GM19238 (cell line): ENCODE results near the gene COL9A2.

ENCODE experiments used
- DNase-seq: peaks from one replicate; pipeline ENCODE4 v3.0.0; 2011; ENCODE audit warnings: low spot score; ENCODE audit not compliant: insufficient read length

Gene COL9A2

GRCh38 chr1:40303790-40304189, 13.3 kb downstream of the COL9A2 start:
- DNase-seq, result no peak

- no peak for DNase-seq
Observed at GRCh38 chr1:40303051-40303771, 13.9 kb downstream of the COL9A2 start.

GRCh38 chr1:40302475-40302874, 14.6 kb downstream of the COL9A2 start:
- no peak for DNase-seq

GRCh38 chr1:40301541-40302299, 15.4 kb downstream of the COL9A2 start:
- DNase-seq, result no peak

- no peak for DNase-seq
Observed at GRCh38 chr1:40301066-40301465, 16.0 kb downstream of the COL9A2 start.

- DNase-seq, result no peak
Observed at GRCh38 chr1:40300651-40301050, 16.4 kb downstream of the COL9A2 start.

- DNase-seq, result no peak
Observed at GRCh38 chr1:40300249-40300567, 16.9 kb downstream of the COL9A2 start.

- DNase-seq, result no peak
Observed at GRCh38 chr1:40299366-40300248, 17.5 kb downstream of the COL9A2 start.

GRCh38 chr1:40291293-40291692, 25.8 kb downstream of the COL9A2 start:
- DNase-seq, result no peak

- no peak for DNase-seq
Observed at GRCh38 chr1:40281853-40282252, 35.2 kb downstream of the COL9A2 start.

GRCh38 chr1:40276122-40276521, 41.0 kb downstream of the COL9A2 start:
- no peak for DNase-seq

- no peak for DNase-seq
Observed at GRCh38 chr1:40274331-40274730, 42.8 kb downstream of the COL9A2 start.

- no peak for DNase-seq
Observed at GRCh38 chr1:40273547-40274166, 43.4 kb downstream of the COL9A2 start.

GRCh38 chr1:40272653-40273213, 44.4 kb downstream of the COL9A2 start:
- no peak for DNase-seq

GRCh38 chr1:40270152-40270834, 46.8 kb downstream of the COL9A2 start:
- DNase-seq, result no peak

- no peak for DNase-seq
Observed at GRCh38 chr1:40268211-40268610, 48.9 kb downstream of the COL9A2 start.

- no peak for DNase-seq
Observed at GRCh38 chr1:40267767-40268187, 49.3 kb downstream of the COL9A2 start.

- no peak for DNase-seq
Observed at GRCh38 chr1:40266786-40267535, 50.1 kb downstream of the COL9A2 start.

- DNase-seq, result no peak
Observed at GRCh38 chr1:40265919-40266318, 51.2 kb downstream of the COL9A2 start.

GRCh38 chr1:40265298-40265697, 51.8 kb downstream of the COL9A2 start:
- no peak for DNase-seq
